DMS 273 (cell line): ENCODE data around the gene FAR2.

Source experiments
- DNase-seq: peaks from one replicate; lab custom pipeline; 2025; ENCODE audit not compliant: unreplicated experiment; lab: John Stamatoyannopoulos, UW

FAR2 gene

DNA sequence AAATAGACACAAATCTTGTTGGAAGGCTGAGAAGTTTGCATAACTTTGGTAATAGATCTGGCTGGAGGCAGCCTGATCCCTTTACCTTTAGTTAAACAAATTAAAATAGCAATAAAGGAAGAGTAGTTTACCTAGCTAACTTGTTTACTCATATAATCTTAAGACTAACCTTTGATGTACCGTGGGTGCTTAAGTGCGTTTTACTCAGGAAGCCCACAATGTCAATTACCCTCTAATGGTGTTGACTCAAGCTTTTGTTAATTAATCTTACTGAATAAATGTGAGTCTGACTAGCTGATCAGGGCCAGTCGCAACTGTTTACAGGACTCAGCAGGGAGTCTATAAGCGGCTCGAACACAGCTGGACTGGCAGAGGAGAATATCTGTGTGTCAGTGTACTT, 51.5 kb downstream of the FAR2 start:
- DNase-seq = peak; percentile 8

DNA sequence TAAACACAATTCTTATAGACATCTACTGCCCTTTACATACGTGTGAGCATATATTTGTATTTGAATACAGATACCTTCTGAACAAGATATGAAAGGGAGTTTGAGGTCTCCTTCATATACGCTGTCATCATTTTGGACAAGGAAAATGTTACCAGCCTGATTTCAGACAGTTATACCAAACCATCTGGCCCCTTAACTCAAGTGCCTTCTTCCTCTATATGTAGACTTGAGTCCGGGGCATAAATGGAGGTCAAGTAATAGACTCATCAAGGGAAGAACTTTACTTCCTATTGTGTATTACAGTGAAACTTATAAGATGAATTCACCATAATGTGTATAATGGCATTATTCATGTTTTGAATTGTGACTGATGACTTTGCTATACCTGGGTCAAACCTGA, 52.2 kb downstream of the FAR2 start:
- DNase-seq = peak; percentile 1

DNA sequence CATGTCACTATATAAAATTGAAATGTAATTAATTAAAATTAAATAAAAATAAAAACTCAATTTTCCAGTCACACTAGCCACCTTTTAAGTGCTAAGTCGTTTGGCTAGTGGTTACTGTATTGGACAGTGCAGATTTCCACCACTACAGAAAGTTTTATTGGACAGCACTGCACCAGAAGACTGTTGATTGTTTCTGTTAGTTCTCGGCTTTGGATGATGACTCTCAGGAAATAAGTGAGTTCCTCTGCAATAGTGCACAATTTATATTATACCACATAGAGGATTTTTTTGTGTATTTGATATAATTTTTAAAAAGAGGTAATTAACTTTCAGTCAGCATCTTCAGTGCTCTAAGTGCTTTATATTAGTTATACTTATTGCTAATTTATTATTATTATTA, 52.7 kb downstream of the FAR2 start:
- DNase-seq = no peak

DNA sequence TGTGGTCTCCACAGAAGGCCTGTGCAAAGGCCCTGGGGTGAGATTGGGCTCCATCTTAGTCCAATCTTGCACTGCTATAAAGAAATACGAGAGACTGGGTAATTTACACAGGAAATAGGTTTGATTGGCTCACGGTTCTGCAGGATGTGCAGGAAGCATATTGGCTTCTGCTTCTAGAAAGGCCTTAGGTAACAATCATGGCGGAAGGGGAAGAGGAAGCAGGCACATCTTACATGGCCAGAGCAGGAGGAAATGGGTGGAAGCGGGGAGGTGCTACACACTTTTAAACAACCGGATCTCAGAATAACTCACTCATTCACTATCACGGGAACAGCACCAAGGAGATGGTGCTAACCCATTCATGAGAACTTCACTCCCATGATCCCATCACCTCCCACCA, 55.4 kb downstream of the FAR2 start:
- DNase-seq = no peak

DNA sequence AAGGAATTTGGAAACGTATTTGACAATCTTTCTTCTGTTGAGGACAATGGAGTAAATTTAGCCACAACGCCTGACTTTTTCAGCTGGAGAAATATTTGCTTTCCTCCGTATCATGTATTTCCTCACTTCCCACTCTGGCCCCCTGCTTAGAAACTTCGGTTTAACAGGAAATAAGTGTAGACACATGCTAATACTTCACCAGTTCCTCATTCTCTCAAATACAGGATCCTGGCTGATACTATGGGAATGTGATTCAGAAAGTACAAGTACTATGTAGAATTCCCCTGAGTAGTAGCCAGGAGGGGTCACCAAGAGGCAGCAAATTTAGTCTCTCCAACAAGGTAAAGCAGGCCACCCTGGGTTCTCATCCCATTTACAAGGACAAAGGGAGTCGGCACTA, 58.0 kb downstream of the FAR2 start:
- DNase-seq = no peak

DNA sequence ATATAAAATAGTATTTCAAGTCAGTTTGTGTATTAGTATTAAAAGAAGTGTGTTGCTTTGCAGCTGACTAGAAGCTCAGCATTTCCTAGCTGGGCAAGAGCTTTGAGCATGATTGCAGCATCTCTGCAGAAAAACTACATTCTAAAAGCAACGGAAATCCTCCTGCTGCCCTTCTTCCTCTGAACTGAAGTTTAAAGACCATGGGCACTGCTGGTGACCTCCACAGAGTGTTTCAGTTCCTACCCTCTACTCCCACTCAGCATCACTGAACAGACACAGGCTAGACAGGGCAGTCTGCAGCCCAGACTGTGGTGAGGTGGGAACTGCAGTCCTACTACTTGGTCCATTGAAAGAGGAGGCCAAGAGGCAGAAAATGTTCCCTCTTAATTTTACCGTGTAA, 59.0 kb downstream of the FAR2 start:
- no peak for DNase-seq

DNA sequence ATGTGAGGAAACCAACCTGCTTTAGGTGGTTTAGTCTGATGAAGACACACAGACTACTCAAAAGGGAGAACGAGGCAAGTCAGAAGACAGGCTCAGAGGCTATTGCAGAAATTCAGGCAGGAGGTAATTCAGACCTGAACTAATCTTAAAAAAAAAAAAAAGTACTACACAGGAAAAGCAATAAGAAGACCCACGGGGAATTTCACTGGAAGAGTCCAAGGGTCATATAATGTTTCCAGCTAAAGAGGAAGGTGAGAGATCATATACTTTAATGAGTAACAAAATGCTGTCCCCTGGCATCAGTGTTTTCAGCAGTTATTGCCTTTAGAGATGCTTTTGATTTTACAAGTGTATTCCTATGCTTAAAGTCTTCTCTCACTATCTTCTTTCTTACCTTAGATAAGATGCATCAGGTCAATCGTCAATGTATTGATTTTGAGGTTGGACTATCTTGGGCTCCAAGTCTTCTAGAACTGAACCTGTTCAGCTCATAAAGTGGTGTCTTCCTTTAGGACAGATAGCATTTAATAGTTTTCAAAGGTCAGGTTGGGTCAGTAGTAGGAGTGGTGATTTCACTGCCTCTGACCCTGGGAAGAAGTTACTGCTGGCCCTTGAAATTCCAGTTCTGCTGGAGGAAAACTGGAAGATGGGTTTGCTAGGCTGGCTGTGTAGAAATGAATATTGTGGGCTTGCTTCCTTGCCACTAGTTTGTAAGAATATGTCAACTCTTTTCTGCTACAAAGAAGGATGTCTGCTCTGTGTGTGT, 60.0 kb downstream of the FAR2 start:
- no peak for DNase-seq

DNA sequence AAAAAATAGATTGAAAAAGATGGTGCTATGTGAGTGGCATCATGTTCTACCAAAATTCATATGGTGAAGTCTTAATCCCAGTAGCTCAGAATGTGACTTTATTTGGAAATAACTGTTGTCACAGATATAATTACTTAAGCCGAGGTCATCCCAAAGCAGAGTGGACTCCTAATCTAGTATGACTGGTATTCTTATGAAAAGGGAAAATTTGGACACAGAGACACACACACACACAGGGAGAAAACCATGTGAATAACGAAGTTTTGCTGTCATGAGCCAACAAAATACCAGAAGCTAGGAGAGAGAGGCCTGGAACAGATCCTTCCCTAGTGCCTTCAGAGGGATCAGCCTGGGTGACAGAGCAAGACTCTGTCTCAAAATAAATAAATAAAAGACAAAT, 62.6 kb downstream of the FAR2 start:
- DNase-seq = no peak

DNA sequence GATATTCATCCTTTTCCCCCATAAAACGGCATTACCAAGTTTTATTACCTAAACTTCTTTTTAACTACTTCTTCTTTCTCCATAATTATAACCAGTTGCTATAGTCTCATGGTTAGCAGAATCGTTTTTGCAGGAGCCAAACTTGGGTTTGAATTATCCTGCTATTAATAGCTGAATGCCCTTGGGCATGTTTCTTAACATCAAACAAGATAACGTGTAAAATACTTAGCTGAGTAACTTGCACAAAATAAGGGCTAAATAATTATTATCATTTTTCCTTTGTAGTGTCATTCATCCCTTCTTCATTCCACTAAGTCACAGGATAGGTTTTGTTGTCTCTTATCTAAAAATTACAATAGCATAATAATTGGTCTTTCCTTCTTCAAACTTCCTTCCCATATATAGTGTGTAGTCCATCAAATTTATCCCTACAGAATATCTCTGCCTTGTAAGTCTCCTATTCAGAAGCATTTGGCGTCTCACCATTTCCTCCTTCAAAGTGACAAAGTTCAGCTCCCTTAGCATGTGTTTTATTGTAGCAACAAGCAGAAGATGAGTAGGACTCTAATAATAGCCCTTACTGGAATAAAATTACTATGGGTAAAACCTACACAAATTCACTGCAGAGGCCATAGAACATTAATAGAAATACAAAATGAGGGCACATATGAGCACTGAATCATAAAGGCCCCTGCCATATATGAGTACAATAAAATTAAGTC, 63.8 kb downstream of the FAR2 start:
- no peak for DNase-seq

DNA sequence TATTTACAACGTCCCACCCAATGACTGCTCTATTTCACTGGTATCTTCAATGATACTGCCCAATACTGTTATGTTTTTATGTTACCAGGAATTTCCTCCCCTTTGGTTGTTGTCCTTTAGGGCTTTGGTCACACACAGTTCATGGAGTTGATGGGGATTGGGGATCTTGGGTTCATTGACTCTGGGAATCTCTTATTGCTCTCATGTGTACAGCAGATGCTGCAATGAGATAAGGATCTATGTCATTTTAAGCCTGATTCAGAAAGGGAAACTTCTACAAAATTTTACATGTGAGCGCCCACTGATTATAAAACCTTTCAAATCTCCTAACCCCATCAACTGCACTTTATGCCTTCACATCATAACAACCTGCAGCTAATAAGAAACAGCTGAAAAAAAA, 67.2 kb downstream of the FAR2 start:
- DNase-seq = no peak

DNA sequence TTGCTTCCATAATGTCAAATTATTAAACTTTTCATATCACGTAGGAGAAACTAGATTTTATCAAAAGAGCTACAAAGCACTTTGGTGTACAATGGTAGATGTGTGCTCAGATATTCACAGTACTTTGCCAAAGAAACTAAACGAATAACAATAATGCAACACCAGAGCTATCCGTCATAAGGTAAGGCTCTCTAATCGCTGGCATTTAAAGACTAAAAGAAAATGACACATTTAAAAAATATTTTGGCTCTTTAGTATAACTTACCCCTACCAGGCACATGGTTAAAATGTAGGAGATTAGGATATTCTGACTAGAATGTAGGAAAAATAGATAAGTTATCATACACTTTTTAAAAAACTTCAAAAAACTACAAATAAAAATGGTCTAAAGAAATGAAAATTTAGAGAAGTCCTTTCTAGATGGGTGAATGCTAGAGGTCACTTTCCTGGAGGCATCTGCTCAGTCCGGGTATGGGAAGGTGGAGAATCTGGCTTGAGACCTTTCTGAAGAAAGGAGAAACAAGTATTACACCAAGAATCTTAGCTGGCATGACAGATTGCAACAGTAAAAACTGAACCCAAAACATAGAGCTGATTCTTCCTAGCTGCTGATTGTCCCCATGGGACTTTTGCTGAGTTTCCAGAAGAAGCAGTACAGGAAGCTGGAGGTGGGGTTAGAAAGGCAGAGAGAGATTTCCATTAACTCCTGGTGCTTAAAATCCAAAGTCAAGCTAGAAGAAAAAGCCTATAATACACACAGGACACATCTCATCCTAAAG, 67.9 kb downstream of the FAR2 start:
- DNase-seq = peak; percentile 11

DNA sequence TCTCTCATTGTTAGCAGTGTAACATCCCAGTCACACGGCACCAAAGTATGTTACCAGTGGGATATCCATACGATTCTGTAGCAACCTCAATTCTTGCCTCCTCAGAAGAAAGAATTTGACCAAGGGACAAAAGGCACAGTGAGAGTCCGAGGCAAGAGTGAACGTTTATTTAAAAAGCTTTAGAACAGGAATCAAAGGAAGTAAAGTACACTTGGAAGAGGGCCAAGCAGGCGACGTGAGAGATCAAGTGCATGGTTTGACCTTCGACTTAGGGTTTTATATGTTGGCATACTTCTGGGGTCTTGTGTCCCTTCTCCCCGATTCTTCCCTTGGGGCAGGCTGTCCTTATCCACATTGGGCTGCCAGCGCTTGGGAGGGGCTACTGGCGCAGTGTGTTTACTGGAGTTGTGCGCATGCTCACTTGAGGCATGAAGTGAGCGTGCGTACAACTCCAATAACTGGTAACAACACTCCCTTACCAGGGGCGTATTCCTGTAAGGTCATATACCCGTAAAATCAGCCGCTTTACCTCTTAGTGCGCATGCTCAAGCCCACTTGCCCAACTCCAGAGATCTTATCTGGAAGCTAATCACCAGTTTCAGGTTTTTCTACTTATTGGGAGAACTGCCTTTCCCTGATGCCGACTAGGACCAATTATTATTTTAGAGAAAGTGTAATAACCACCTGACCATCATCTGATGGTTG, 71.7 kb downstream of the FAR2 start:
- DNase-seq = no peak

DNA sequence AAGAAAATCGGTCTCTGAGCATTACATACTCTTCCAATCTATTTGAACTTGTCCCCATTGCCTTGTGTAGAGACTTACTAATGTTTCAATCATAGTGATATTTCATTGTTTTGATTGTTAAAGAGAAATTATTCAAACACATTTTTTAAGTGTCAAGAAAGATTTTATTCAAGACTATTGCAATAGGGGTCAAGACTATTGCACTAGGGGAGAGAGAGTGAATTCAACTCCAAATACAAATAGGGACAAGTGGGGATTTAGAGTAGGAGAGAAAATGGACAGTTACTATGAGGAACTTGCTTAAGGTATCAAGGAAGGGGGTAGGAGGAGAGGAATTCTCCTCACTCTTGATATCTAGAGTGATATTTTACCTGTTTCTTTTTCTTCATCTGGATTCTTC, 73.1 kb downstream of the FAR2 start:
- DNase-seq = no peak

DNA sequence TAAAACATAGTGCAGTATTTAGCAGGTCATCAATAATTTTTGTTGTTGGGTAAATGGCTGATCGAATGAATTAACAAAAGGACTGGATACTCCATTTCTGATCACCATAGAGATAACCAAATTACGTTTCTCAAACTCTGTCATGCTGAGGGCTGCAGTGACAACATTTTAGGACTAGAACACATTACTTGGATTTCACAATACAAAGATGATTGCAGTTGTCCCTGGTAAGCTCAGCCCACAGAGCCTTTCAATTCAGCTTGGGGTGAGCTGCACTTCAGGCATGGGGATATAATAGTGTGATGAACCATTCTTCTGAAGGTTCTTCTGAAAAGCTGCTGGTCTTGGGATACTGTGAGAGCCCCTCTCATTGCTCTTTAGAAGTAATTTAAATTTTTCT, 74.3 kb downstream of the FAR2 start:
- no peak for DNase-seq

DNA sequence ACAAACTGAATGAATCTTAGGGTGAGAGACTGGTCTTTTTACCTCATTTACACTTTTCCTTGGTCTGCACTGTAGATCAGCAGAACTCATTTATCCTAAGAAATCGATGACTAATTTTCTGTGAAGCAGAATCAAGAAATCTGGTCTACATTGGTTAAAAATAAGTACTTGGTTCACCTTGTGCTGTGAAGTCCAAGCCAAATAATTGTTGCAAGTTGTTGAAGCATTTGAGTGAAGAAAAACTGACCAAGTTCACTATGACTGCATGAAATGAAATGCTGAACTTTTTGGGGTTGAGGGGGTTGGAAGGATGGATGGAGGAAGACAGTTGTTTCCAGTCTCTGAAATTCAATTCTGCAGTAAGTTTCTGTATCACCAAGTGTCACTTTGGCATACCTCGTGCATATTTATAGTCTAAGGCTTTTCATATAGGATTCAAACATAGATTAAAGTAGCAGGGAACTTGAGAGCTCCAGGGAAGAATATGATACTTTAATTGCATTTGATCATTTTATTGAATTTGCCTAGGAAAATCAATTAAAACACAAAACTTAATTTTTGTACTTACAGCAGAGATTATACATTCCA, 75.0 kb downstream of the FAR2 start:
- no peak for DNase-seq

DNA sequence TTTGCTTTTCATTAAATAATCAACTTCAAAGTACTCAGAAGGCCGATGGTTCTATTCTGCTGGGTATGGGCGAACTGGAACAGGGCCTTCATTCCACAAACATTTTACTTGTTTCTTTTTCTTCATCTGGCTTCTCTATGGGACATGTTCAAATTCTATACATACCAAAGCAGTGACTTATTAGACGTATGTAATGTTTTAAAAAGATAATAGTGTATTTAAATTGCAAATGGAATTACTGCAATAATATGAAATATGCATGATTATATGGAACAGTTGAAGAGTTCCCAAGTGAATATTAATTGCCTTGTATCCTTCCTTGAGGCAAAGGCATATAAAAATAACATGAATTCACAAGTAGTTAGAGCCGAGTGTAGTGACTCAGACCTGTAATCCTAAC, 75.5 kb downstream of the FAR2 start:
- no peak for DNase-seq

DNA sequence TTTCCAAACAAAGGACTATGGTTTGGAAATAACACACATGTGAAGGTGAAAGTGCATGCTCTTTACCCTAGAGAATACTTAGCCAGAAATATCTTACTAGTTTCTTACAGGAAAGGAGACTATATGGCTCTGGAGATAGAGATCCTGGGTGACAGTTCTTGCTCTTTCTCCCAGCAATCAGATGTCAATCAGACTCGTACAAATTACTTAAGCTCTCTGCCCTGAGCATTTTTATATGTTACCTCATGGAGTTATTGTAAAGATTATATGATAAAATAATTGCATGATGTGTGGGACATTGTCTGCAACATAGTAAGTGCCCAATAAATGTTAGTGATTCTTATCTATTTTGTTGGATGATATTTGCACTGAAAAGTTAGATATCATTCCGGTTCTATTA, 76.8 kb downstream of the FAR2 start:
- no peak for DNase-seq

DNA sequence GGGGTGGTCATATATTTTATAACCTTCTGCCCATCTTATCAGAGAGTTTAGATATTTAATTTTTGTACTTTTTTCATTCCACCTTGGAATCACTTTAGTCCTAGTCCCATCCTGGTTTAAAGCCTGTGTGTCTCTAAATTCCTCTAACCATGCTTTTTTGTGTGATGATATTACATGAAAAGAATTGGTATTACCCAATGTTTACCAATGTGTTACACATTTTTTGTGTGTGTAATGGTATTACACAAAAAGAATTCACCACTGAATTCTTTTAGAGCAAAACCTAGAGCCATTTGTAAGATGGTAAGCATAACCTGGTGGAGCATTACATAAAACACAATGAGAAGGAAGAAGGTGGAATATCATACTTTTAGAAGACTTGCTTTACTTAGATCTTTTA, 77.5 kb downstream of the FAR2 start:
- DNase-seq = no peak

DNA sequence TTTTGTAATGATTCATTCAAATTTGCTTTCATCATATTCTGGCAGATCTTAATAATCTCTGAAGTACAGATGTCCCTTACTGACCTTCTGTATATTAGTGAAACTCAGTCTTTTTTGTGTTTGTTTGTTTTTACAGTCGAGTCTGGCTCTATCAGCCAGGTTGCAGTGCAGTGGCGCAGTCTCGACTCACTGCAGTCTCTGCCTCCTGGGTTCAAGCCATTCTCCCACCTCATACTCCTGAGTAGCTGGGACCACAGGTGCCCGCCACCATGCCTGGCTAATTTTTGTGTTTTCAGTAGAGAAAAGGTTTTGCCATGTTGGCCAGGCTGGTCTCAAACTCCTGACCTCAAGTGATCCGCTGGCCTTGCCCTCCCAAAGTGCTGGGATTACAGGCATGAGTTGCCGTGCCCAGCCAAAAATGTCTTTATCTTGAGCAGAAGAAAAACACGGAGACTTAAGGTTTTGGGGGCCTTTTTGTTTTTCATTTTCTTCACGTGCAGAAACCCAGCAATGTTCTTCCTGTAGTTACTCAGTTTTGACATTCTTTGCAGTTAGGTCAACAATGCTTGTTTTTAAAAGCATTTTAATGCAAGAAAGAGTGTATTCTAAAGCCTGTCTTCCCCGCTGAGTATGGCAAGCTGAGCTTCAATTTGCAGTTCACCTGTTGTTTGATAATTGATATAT, 79.5 kb downstream of the FAR2 start:
- no peak for DNase-seq

DNA sequence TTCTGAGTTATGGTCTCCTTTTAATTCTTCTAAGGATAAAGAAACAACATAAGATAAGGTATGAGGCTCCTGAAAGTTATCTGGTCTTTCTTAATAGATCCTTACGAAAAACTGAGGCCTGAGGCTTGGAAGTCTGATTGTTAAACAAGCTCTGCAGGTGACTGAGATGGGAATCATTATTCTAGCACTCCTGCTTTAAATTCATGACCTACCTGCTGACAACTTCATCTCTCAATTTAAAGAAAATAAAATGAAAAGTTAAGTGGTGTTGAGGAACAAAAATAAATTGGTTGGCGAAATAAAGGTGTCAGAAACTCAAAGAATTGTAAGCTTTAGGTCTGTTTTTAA, 80.1 kb downstream of the FAR2 start:
- DNase-seq = no peak

DNA sequence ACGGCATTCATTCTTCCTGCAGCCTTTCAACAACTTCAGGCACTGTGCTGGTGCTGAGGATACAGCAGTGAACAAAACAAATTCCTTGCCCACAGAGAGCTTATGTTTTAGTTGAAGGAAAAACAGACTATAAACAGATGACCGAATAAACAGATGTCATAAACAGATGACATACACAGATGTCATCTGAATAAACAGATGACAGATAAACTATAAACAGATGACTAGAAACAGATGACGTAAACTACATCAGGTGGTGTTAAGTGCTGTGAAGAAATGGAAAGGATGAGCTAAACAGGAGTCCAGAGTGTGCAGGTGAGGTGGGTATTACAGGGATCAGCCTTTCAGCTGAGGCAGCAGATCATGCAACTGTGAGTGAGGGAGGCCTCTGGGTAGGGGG, 80.9 kb downstream of the FAR2 start:
- DNase-seq = no peak
